ENCODE data around the gene CANT1. TPM values are rescaled to one million over a fixed set of nuclear protein-coding genes. Genes with fewer than 3 reads are reported as not detected.

Gene CANT1
- total and polyA plus RNA-seq, 4 donors, result 6.2 to 20.0 (median 16.4) TPM

DNA sequence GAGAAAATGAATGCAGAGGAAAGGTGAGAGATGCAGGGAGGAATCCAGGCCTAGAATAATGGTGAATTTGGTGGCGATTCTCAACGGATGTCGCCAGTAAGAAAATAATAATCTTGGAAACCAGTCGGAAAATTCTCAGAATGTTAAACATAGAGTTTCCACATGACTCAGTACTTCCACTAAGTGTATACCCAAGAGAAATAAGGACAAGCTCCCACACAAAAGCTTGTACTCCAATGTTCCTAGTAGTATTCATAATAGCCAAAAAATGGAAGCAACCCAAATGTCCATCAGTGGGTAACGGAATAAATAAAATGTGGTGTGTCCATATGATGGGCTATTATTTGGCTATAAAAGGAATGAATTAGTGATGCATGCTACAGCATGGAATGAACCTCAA is 45.6 kb upstream of the CANT1 start:
- H3K4me1 ChIP-seq (ENCODE audit: control insufficient read depth in 4 of 4, insufficient read depth in 4 of 4, low read length in 3 of 4), result no peaks in the 10 kb centered on the region
- no peak overlapping the region for H3K9ac ChIP-seq (ENCODE audit: low read depth in 1 of 2, low read length in 2 of 2)
- no peaks in the 10 kb centered on the region for H3K27me3 ChIP-seq (ENCODE audit: control insufficient read depth in 4 of 4, insufficient read depth in 4 of 4, low read length in 3 of 4)
- H3K27ac ChIP-seq (ENCODE audit: low read depth in 1 of 2, low read length in 2 of 2), result no peak overlapping the region
- H3K36me3 ChIP-seq (ENCODE audit: control insufficient read depth in 4 of 4, insufficient read depth in 3 of 4, low read depth in 1 of 4, low read length in 3 of 4), result no peaks in the 10 kb centered on the region
- DNase-seq (ENCODE audit: low spot score), result no peak
- peaks cover 0 to 8% (median 2%) of the 10 kb centered on the region in 4 donors for H3K9me3 ChIP-seq (ENCODE audit: control insufficient read depth in 4 of 4, low read length in 3 of 4)
- WGBS, result 93% methylated on average over 5 of the region's 5 CpGs
- H3K4me3 ChIP-seq (ENCODE audit: low read depth in 1 of 3, low read length in 3 of 3), result no peak overlapping the region
- TF ChIP-seq HNF4G (IDR thresholded peaks at IDR 0.05), result no peak
- TF ChIP-seq SP1 (IDR thresholded peaks at IDR 0.05), result no peak
- TF ChIP-seq EGR1 (IDR thresholded peaks at IDR 0.05; ENCODE audit: low read depth in 2 of 2), result no peak
- TF ChIP-seq, protein P1, sequence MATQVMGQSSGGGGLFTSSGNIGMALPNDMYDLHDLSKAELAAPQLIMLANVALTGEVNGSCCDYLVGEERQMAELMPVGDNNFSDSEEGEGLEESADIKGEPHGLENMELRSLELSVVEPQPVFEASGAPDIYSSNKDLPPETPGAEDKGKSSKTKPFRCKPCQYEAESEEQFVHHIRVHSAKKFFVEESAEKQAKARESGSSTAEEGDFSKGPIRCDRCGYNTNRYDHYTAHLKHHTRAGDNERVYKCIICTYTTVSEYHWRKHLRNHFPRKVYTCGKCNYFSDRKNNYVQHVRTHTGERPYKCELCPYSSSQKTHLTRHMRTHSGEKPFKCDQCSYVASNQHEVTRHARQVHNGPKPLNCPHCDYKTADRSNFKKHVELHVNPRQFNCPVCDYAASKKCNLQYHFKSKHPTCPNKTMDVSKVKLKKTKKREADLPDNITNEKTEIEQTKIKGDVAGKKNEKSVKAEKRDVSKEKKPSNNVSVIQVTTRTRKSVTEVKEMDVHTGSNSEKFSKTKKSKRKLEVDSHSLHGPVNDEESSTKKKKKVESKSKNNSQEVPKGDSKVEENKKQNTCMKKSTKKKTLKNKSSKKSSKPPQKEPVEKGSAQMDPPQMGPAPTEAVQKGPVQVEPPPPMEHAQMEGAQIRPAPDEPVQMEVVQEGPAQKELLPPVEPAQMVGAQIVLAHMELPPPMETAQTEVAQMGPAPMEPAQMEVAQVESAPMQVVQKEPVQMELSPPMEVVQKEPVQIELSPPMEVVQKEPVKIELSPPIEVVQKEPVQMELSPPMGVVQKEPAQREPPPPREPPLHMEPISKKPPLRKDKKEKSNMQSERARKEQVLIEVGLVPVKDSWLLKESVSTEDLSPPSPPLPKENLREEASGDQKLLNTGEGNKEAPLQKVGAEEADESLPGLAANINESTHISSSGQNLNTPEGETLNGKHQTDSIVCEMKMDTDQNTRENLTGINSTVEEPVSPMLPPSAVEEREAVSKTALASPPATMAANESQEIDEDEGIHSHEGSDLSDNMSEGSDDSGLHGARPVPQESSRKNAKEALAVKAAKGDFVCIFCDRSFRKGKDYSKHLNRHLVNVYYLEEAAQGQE (IDR thresholded peaks at IDR 0.05), result no peak
- TF ChIP-seq, protein P2, sequence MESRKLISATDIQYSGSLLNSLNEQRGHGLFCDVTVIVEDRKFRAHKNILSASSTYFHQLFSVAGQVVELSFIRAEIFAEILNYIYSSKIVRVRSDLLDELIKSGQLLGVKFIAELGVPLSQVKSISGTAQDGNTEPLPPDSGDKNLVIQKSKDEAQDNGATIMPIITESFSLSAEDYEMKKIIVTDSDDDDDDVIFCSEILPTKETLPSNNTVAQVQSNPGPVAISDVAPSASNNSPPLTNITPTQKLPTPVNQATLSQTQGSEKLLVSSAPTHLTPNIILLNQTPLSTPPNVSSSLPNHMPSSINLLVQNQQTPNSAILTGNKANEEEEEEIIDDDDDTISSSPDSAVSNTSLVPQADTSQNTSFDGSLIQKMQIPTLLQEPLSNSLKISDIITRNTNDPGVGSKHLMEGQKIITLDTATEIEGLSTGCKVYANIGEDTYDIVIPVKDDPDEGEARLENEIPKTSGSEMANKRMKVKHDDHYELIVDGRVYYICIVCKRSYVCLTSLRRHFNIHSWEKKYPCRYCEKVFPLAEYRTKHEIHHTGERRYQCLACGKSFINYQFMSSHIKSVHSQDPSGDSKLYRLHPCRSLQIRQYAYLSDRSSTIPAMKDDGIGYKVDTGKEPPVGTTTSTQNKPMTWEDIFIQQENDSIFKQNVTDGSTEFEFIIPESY (IDR thresholded peaks at IDR 0.05), result no peak

DNA sequence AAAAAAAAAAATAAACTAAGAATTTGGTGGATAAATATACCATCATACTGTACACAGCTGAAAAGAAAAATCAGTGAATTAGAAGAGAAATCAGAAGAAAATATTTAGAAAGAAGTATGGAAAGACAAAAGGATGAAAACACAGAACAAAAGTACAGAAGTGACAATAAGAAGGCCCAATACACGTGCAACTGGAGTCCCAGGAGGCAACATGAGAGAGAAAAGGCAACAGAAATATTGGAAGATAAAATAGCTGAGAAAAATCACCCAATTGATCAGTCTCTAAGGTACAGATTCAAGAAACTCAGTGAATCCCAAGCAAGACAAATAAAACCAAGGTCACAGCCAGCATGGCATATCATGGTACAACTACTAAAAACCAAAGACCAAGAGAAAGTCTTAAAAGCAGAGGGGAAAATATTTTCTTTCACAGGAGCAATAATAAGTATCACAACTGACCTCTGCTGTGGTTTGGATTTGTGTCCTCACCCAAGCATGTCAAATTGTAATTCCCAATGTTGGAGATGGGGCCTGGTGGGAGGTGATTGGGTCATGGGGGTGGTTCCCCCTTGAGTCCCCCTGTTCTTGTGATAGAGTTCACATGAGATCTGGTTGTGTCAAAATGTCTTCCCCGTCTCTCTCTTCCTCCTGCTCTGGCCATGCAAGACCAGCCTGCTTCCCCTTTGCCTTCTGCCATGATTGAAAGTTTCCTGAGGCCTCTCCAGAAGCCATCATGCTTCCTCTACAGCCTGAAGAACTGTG is 44.8 kb upstream of the CANT1 start:
- no peaks in the 10 kb centered on the region for H3K36me3 ChIP-seq (ENCODE audit: control insufficient read depth in 4 of 4, insufficient read depth in 3 of 4, low read depth in 1 of 4, low read length in 3 of 4)
- DNase-seq (ENCODE audit: low spot score), result no peak
- no peaks in the 10 kb centered on the region for H3K27me3 ChIP-seq (ENCODE audit: control insufficient read depth in 4 of 4, insufficient read depth in 4 of 4, low read length in 3 of 4)
- WGBS, result 66% methylated on average over 2 of the region's 2 CpGs
- TF ChIP-seq, protein P3, sequence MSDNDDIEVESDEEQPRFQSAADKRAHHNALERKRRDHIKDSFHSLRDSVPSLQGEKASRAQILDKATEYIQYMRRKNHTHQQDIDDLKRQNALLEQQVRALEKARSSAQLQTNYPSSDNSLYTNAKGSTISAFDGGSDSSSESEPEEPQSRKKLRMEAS (IDR thresholded peaks at IDR 0.05), result no peak
- no peak for TF ChIP-seq GABPA (IDR thresholded peaks at IDR 0.05 in 1 of 2, conservative IDR thresholded peaks at IDR 0.05 in 1 of 2)
- TF ChIP-seq, protein P4, sequence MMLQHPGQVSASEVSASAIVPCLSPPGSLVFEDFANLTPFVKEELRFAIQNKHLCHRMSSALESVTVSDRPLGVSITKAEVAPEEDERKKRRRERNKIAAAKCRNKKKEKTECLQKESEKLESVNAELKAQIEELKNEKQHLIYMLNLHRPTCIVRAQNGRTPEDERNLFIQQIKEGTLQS (IDR thresholded peaks at IDR 0.05), result no peak
- TF ChIP-seq, protein P2 (IDR thresholded peaks at IDR 0.05), result no peak
- TF ChIP-seq HNF4G (IDR thresholded peaks at IDR 0.05), result no peak
- no peak for TF ChIP-seq SP1 (IDR thresholded peaks at IDR 0.05)
- no peak for TF ChIP-seq TAF1 (conservative IDR thresholded peaks at IDR 0.05)
- TF ChIP-seq, protein P5, sequence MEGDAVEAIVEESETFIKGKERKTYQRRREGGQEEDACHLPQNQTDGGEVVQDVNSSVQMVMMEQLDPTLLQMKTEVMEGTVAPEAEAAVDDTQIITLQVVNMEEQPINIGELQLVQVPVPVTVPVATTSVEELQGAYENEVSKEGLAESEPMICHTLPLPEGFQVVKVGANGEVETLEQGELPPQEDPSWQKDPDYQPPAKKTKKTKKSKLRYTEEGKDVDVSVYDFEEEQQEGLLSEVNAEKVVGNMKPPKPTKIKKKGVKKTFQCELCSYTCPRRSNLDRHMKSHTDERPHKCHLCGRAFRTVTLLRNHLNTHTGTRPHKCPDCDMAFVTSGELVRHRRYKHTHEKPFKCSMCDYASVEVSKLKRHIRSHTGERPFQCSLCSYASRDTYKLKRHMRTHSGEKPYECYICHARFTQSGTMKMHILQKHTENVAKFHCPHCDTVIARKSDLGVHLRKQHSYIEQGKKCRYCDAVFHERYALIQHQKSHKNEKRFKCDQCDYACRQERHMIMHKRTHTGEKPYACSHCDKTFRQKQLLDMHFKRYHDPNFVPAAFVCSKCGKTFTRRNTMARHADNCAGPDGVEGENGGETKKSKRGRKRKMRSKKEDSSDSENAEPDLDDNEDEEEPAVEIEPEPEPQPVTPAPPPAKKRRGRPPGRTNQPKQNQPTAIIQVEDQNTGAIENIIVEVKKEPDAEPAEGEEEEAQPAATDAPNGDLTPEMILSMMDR (IDR thresholded peaks at IDR 0.05; ENCODE audit: low read depth, low read length, missing input control), result no peak
- TF ChIP-seq RXRA (IDR thresholded peaks at IDR 0.05), result no peak
- no peak for TF ChIP-seq HNF4A (conservative IDR thresholded peaks at IDR 0.05)
- TF ChIP-seq NR2F2 (IDR thresholded peaks at IDR 0.05), result no peak
- no peak for TF ChIP-seq RAD21 (IDR thresholded peaks at IDR 0.05)
- no peak for TF ChIP-seq EGR1 (IDR thresholded peaks at IDR 0.05; ENCODE audit: low read depth in 2 of 2)
- no peak for TF ChIP-seq FOXA1 (IDR thresholded peaks at IDR 0.05)
- TF ChIP-seq, protein P1 (IDR thresholded peaks at IDR 0.05), result no peak
- no peak for TF ChIP-seq JUND (IDR thresholded peaks at IDR 0.05)
- H3K9ac ChIP-seq (ENCODE audit: low read depth in 1 of 2, low read length in 2 of 2), result no peak overlapping the region
- H3K27ac ChIP-seq (ENCODE audit: low read depth in 1 of 2, low read length in 2 of 2), result no peak overlapping the region
- no peak overlapping the region for H3K4me3 ChIP-seq (ENCODE audit: low read depth in 1 of 3, low read length in 3 of 3)
- no peaks in the 10 kb centered on the region for H3K4me1 ChIP-seq (ENCODE audit: control insufficient read depth in 4 of 4, insufficient read depth in 4 of 4, low read length in 3 of 4)
- H3K9me3 ChIP-seq (ENCODE audit: control insufficient read depth in 4 of 4, low read length in 3 of 4), result peaks cover 0 to 8% (median 2%) of the 10 kb centered on the region in 4 donors

Data from liver (tissue), 9 donors.